GM18951 (cell line): Measurements from ENCODE around the gene METRNL.

Experiments
- POLR2A ChIP-seq: IDR thresholded peaks from 4 replicates; pipeline ENCODE4 v1.6.1; 2011; ENCODE audit warnings: mild to moderate bottlenecking; ENCODE audit not compliant: insufficient read length, insufficient read depth; ENCODE audit errors: extremely low read depth
- in situ Hi-C: fragments of 300-500 bp; cut with MboI; formaldehyde crosslinking; loops from one replicate; pipeline ENCODE4 v1.12.0; 2022; ENCODE audit warnings: low sequenced_read_pairs, mixed read lengths, inconsistent platforms; ENCODE audit not compliant: unreplicated experiment

Gene METRNL

GRCh38 chr17:83075270-83075880, 4.0 kb upstream of the METRNL start:
- TF ChIP-seq POLR2A: no peak

DNA sequence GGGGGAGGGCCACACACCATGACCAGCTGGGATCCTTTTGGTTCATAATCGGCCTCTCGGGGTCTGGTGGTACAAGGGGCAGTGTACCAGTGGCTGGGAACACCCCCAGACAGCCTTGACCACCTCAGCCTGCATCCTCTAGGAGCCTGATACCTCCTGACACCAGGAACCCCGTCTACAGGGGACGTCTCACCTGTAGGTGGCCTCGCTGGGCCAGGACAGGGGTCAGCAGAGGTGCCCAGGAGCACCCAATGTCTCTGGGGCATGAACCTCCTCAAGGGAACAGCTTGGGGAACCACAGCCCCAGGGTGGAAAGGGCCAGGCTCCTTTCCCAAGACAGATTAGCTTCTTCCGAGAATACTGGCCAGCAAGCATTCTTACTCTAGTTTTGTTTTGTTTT, 2.5 kb upstream of the METRNL start:
- no peak for TF ChIP-seq POLR2A
- in situ Hi-C loops: no loop called here

More at GRCh38 chr17:83075270-83075880, 4.0 kb upstream of the METRNL start:
- in situ Hi-C loops: no loop called here

DNA sequence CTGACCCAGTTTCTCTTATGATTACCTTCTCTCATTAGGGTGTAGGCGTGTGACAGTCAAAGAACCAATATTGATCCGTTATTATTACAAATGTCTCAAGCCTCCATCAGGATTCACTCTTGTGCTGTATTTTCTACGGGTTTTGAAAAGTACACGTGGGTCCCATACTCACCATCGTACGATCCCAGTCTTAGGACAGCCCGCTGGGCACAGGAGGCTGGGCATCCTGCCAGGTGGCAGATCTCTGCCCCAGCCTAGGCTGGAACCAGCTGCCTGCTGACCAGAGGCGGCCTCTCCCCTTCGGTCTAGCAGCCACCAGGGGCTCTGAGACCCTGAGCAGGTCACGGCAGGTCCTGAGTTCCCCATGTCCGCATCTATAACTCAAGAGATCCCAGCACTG, 2.0 kb upstream of the METRNL start:
- in situ Hi-C loops: no loop called here
- no peak for TF ChIP-seq POLR2A

DNA sequence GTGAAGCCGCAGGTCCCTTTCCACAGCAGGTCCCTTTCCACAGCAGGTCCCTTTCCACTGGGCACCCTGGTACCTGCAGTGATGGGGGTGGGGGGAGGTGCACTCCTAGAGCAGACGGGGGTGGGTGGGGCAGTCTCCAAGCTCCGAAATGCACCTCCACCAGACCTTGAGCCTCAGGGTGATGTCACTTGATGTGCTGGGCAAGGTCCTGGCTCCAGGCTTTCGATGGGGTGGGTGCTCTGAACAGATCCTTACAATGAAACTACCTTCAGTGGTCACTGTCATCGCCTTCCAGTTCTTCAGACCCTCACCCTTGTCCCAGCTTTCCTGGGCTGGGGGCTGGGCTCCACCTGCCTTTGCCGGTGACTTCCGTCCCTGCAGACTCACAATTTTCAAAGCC, 1.5 kb upstream of the METRNL start:
- in situ Hi-C loops: no loop called here
- no peak for TF ChIP-seq POLR2A

GRCh38 chr17:83078378-83079351, 744 bp upstream of the METRNL start:
- no peak for TF ChIP-seq POLR2A
- in situ Hi-C loops: no loop called here

DNA sequence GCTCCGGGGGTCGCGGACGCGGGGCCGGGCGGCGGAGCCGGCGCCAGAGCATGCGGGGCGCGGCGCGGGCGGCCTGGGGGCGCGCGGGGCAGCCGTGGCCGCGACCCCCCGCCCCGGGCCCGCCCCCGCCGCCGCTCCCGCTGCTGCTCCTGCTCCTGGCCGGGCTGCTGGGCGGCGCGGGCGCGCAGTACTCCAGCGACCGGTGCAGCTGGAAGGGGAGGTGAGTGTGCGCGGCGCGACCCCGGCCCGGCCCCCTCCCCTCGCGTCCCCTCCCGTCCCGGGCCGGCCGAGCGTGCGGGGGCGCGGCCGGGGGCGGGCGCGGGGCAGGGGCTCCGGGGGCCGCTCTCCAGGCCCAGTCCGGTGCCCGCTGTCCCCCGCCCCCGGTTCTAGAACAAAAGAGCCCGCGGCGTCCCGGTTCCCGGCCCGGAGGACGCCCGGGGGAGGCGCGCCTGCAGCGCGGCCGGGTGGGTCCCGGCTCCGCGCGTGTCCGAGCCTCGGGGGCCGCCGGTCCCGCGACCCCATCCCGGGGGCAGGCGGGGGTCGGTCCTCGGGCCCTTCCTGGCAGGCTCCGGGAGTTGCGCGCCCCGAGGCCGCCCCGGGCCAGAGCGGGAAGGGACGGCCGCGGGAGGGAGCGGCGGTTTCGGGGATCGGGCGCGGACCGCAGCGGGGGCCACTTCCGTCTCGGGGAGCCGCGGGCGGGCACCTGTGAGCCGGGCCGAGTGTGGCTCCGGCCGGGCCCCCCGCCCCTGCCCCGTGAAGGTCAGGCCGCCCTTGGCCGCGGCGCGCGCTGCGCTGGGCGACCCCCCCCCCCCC, 563 bp downstream of the METRNL start:
- in situ Hi-C loops: no loop called here
- TF ChIP-seq POLR2A: no peak

DNA sequence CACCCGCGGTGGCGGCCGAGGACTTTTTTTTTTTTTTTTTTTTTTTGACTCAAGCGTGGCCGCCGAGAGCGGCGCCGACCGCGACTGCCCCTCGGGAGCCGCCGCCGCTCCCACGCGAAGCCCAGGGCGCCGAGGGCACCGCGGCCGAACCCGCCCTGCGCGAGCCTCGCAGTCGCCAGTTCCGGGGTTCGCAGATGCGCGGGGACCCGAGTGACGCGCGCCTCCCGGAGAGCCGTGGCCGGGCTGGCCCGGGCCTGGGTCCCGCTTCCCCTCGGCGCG, 1.1 kb downstream of the METRNL start:
- in situ Hi-C loops: no loop called here
- no peak for TF ChIP-seq POLR2A

GRCh38 chr17:83080858-83081683, 1.7 kb downstream of the METRNL start:
- TF ChIP-seq POLR2A: no peak
- in situ Hi-C loops: no loop called here

GRCh38 chr17:83081684-83082201, 2.3 kb downstream of the METRNL start:
- TF ChIP-seq POLR2A: no peak
- in situ Hi-C loops: no loop called here

- TF ChIP-seq POLR2A: no peak
- in situ Hi-C loops: no loop called here
Observed at GRCh38 chr17:83082424-83082823, 3.0 kb downstream of the METRNL start.

- in situ Hi-C loops: no loop called here
- TF ChIP-seq POLR2A: no peak
Observed at GRCh38 chr17:83082909-83083367, 3.5 kb downstream of the METRNL start.

GRCh38 chr17:83083368-83084201, 4.2 kb downstream of the METRNL start:
- in situ Hi-C loops: no loop called here
- TF ChIP-seq POLR2A: no peak

DNA sequence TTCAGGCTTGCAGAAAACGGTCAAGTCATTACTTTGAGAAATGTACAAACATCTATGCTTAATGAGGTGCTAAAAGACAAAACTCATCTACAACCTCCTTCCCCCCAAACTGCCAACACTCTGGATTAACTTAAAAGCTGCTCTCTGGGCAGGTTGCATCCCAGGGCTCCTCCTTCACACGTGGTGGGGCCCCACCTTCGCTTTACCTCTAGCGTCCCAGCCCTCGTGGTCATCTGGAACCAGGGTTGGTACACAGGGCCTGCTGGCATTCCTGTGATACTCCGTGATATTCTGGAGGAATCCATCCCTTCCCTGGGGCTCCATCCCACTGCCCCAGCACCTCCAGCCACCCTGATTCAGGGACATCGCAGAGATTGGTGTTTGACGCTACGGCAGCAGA, 4.8 kb downstream of the METRNL start:
- in situ Hi-C loops: no loop called here
- no peak for TF ChIP-seq POLR2A
